Fibroblast of the aortic adventitia (primary cell): ENCODE results near the gene PYGO2. TPM values are rescaled to one million over a fixed set of nuclear protein-coding genes. Genes with fewer than 3 reads are reported as not detected.

Experiments used
- DNase-seq: peaks from one replicate; pipeline ENCODE4 v3.0.0-alpha.2; 2010; ENCODE audit warnings: low read depth
- H3K4me3 ChIP-seq: 2 replicates; pipeline ENCODE4 v1.5.1; 2011; ENCODE audit warnings: low read depth, mild to moderate bottlenecking, control low read depth, low read length, moderate library complexity
- CTCF ChIP-seq: IDR thresholded peaks from 2 replicates; pipeline ENCODE4 v1.5.1; 2011; ENCODE audit warnings: mild to moderate bottlenecking, low read length, control low read depth, inconsistent platforms; ENCODE audit not compliant: insufficient read depth
- total RNA-seq: library from RNA; depleted of rRNA; stranded (reverse); fragments of >200 nt; gene quantifications from 2 replicates; pipeline ENCODE4 v1.2.3, GENCODE V29; 2012; ENCODE audit warnings: low replicate concordance

Gene PYGO2
- total RNA-seq, 1 donor = 18.0 TPM

DNA sequence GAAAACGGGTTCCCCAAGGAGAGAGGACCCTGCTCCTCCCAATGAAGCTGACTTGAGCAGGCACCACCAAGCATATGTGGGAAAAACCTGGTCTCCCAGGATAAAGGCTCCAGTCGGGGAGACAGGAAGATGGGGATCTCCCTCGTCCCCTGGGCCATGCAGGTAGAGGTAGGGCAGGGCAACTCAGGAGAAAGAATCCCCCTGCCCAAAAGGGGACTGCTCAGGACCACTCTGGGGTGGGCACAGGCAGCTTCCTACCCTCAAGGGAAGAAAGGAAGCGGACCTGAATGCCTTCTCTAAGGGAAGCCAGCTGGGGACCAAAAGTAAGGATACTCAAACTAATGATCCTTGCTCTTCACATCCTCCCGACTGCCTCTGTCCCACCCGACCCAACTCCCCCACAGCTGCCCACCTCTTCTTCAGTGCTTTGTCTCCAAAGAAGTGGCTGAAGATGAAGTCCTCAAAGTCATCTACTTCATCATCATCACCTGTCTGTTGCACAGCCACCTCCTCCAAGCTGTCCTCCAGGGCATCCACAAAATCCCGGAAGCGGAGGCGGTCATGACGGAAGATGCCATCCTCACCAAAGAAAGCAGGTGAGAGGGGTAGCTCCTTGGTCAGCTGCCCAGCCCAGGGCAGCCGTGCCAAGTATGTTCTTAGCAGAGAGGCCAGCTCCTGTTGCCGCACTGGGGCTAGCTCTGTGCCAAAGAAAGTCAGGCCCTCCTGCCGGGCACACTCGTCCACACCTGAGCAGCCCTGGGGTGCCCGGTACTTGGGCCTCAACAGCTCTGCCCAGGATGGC, 16.2 kb downstream of the PYGO2 start:
- no peak overlapping the region for H3K4me3 ChIP-seq
- DNase-seq = no peak
- TF ChIP-seq CTCF = no peak

GRCh38 chr1:154944401-154945159, 17.0 kb downstream of the PYGO2 start:
- no peak for TF ChIP-seq CTCF
- no peak for DNase-seq
- H3K4me3 ChIP-seq = no peak overlapping the region

DNA sequence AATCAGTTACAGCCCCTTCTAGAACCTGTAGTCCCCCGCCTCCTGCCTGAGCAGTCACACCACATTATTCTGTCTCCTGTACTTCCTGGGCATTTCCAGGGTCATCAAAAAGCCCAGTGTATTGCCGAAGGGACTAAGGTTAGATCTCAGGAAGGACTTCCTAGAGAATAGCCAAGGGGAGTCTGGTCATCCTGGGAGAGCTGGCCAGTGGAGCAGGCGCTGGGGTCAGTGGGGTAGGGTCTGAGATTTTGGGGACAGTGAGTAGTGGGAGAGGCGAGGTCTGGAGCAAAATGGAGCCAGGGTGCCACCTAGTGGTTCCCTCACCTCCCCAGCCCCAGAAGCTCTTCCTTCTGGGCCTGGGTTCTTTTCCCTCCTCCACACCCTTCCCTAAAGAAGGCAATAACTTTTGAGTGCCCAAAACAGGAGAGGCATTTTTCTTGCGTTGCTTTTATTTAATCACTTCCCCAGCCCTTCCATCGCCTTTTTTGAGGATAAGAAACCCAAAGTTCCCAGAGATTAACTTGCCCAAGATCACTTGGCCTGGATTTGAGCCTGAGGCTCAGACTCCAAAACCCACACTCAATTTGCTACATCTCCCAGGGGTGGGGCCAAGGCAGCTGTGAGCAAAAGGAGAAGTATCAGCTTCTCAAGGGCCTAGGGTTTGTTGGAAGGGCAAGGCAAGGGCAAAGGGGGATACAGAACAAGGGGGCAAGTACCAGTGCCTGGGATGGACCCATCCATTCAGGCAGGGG, 17.8 kb downstream of the PYGO2 start:
- DNase-seq = peak; percentile 30
- TF ChIP-seq CTCF = peak; percentile 79
- no peak overlapping the region for H3K4me3 ChIP-seq

DNA sequence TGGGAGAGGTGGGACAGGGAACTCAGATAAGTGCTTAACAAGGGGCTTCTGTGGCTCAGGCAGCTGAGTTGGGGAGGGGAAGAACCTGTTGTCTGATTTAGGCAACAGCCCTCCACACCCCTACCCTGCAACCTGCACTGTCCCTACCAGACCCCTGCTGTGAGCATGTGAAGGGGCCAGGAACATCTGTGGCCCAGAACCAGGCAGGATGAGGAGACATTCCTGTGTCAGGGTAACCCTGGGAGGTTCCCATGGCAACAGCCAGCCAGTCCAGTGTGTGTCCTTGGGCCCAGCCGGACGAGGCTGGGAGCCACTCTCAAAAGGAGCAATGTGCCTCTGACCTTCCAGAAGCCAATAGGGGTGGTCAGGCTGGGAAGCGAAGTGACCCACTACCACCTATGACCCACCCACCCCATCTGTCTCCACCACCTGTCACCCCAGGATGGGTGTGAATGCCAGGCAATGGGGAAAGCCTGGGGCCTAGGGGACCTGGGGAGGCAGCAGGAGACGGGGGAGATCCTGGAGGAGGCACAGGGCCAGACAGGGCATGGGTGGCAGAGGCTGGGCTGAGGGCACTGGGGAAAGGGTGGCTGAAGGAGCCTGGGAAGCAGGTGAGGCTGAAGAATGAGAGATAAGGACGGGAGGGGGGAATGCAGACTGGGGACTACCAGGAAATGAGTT, 20.1 kb downstream of the PYGO2 start:
- no peak for DNase-seq

GRCh38 chr1:154940651-154941194, 20.9 kb downstream of the PYGO2 start:
- DNase-seq = no peak
- TF ChIP-seq CTCF = no peak
- H3K4me3 ChIP-seq = no peak overlapping the region

More for the DNA sequence above, 20.1 kb downstream of the PYGO2 start:
- no peak overlapping the region for H3K4me3 ChIP-seq
- no peak for TF ChIP-seq CTCF

DNA sequence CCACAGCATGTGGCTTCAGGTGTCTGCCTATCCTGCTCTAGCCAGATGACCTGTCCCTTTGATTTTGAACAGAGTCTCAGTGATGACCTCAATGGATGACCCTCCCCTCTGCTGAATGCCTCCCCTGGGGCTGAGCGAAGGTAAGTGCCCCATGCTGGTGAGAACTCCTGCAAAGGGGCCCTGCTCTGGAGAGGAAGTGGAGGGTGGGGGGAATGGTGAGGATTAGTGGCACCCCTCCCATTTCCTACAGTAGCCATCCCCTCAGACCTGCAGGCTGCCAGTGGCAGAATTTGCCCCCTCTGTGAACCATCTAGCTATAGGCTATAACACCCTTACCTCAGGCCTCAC, 21.4 kb downstream of the PYGO2 start:
- DNase-seq = no peak
- H3K4me3 ChIP-seq = no peak overlapping the region
- TF ChIP-seq CTCF = no peak
